ENCODE data around the gene ANOS1.

The ANOS1 gene

DNA sequence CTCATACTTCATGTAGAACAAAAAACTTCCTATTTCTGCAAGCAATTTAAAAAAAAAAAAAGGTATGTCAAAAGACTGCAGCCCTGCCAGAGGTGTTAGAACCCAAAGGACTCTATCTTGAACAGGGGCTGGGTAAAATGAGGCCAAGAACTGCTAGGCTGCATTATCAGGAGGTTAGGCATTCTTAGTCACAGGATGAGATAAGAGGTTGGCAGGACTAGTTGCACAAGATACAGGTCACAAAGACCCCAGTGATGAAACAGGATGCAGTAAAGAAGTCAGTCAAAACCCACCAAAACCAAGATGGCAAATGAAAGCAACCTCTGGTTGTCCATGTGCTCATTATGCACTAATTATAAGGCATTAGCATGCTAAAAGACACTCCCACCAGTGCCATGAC lies 104.1 kb downstream of the ANOS1 start:
- no peak for TF ChIP-seq CTCF (IDR thresholded peaks at IDR 0.05; ENCODE audit: low read depth, low read length, missing control alignments)
- H3K4me3 ChIP-seq (ENCODE audit: low read depth, low read length) = no peak overlapping the region
- in situ Hi-C loops (cut with HindIII; ENCODE audit: low sequenced_read_pairs) = no loop called here
- DNase-seq (ENCODE audit: low read depth) = no peak

DNA sequence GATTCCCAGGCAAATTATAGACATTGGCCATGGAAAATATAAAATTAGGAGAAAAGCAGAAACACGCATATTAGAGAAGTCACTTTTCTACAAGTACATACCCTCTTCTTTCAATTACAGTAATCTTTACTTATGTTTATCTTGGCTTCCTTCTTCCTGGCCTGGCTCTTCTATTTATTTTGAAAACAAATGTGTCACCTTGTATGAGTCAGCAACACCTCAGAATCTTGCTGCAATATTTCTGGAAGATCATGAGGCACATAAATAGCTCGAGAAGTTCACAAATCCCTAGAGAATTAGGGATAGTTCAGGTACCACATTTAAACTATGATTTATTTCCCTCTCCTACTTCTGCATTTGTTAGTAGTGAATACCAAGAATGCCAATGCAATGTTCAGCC lies 124.6 kb downstream of the ANOS1 start:
- H3K4me3 ChIP-seq (ENCODE audit: low read depth, low read length) = no peak overlapping the region
- in situ Hi-C loops (cut with HindIII; ENCODE audit: low sequenced_read_pairs) = no loop called here
- DNase-seq (ENCODE audit: low read depth) = peak; percentile 47
- no peak for TF ChIP-seq CTCF (IDR thresholded peaks at IDR 0.05; ENCODE audit: low read depth, low read length, missing control alignments)

GRCh38 chrX:8604131-8604530 lies 127.8 kb downstream of the ANOS1 start:
- in situ Hi-C loops (cut with HindIII; ENCODE audit: low sequenced_read_pairs) = no loop called here
- DNase-seq (ENCODE audit: low read depth) = no peak
- no peak for TF ChIP-seq CTCF (IDR thresholded peaks at IDR 0.05; ENCODE audit: low read depth, low read length, missing control alignments)
- no peak overlapping the region for H3K4me3 ChIP-seq (ENCODE audit: low read depth, low read length)

DNA sequence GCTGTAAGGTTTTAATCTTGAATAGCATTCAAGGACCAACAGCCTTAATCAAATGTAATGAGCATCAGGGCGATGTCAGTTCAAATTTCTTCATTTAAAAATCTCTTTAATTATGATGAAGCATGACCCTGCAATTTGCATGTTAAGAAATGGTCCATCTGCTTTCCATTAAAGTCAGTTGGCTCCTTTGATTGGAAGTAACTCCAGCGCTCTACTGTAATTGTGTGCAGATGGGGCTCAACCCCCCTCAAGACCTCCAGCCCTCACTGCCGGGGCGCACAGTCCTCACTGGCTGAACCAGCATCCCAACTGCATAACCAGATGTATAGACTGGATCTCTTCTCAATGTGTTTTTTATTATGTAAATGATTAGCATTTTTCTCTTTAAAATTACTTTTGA lies 140.4 kb downstream of the ANOS1 start:
- in situ Hi-C loops (cut with HindIII; ENCODE audit: low sequenced_read_pairs) = no loop called here
- no peak for TF ChIP-seq CTCF (IDR thresholded peaks at IDR 0.05; ENCODE audit: low read depth, low read length, missing control alignments)
- no peak overlapping the region for H3K4me3 ChIP-seq (ENCODE audit: low read depth, low read length)
- DNase-seq (ENCODE audit: low read depth) = no peak

DNA sequence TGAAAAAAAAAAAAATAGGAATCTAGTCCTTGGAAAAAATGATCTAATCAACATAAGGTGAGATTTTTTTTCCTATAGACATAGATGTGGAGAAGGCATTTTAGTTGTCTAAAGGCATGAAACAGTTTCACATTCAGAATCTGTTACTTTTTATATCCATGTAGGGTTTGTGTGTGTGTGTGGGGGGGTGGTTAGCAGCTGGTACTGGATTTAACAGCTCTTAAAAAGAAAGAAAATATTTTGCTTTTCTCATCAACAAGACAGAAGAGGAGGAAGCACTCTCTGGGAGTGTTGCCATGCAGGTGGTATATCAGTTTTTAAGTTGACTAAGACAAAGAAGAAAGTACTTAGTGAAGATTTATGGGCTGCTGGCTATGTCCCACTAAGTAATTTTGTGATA lies 145.0 kb downstream of the ANOS1 start:
- no peak overlapping the region for H3K4me3 ChIP-seq (ENCODE audit: low read depth, low read length)
- DNase-seq (ENCODE audit: low read depth) = no peak
- TF ChIP-seq CTCF (IDR thresholded peaks at IDR 0.05; ENCODE audit: low read depth, low read length, missing control alignments) = no peak
- in situ Hi-C loops (cut with HindIII; ENCODE audit: low sequenced_read_pairs) = no loop called here

DNA sequence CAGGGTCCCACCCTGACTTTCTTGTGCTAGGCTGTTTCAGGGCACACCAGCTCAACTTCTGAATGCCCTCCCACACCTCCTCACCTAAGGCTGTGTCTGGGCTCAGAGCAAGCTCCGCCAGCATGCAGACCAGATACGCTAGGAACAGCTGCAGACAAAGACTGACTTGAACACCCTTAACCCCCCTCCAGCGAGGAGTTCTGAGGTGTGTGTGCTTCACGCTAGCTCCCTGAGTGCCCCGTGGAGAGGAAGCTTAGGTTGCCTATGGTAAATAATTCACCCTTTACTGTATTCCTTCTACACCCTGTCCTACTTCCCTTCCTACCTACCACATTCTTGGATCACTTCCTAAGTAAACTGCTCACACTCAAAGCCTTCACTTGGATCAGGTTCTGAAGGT lies 152.3 kb downstream of the ANOS1 start:
- TF ChIP-seq CTCF (IDR thresholded peaks at IDR 0.05; ENCODE audit: low read depth, low read length, missing control alignments) = no peak

DNA sequence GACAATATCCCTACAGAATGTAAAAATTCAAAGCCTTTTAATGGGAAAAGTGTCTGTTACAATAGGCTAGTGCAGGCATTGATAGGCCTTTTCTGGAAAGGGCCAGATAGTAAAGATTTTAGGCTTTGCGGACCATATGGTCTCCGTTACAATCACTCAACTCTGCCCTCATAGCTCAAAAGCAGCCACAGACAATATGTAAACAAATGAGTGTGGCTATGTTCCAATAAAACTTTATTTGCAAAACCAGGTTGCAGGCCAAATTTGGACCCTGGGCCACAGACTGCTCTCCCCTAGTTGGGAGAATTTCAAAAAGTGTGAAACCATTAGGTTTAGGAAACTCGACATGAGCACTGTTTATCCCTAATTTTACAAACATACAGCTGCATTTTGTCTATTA lies 155.1 kb downstream of the ANOS1 start:
- in situ Hi-C loops (cut with HindIII; ENCODE audit: low sequenced_read_pairs) = no loop called here
- no peak overlapping the region for H3K4me3 ChIP-seq (ENCODE audit: low read depth, low read length)
- no peak for TF ChIP-seq CTCF (IDR thresholded peaks at IDR 0.05; ENCODE audit: low read depth, low read length, missing control alignments)
- DNase-seq (ENCODE audit: low read depth) = no peak

More for the DNA sequence above, 152.3 kb downstream of the ANOS1 start:
- H3K4me3 ChIP-seq (ENCODE audit: low read depth, low read length) = no peak overlapping the region
- no peak for DNase-seq (ENCODE audit: low read depth)
- in situ Hi-C loops (cut with HindIII; ENCODE audit: low sequenced_read_pairs) = no loop called here

Data from astrocyte of the cerebellum (primary cell).